Measurements from ENCODE around the gene NRAS.

DNA sequence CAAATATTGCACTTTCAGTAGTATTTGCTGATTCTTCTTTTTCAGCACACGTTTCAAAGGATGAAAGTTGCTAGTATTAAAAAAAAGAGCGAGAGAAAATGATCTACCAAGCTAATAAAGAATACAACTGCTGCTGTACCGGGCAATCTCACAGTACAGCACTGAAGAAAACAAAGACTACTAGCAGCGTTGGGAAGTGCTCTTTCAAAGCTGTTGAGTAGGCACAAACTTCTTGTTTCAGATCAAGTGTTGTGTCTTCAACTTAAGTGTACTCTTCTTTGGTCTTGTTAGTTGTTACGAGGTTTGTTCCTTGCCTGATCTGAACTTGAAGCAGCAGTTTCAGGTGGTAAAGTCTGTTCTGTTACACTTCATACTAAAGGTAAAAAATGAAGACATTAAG, 33.3 kb upstream of the NRAS start:
- TF ChIP-seq, protein P1, sequence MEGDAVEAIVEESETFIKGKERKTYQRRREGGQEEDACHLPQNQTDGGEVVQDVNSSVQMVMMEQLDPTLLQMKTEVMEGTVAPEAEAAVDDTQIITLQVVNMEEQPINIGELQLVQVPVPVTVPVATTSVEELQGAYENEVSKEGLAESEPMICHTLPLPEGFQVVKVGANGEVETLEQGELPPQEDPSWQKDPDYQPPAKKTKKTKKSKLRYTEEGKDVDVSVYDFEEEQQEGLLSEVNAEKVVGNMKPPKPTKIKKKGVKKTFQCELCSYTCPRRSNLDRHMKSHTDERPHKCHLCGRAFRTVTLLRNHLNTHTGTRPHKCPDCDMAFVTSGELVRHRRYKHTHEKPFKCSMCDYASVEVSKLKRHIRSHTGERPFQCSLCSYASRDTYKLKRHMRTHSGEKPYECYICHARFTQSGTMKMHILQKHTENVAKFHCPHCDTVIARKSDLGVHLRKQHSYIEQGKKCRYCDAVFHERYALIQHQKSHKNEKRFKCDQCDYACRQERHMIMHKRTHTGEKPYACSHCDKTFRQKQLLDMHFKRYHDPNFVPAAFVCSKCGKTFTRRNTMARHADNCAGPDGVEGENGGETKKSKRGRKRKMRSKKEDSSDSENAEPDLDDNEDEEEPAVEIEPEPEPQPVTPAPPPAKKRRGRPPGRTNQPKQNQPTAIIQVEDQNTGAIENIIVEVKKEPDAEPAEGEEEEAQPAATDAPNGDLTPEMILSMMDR (IDR thresholded peaks at IDR 0.05): no peak
- TF ChIP-seq POLR2A (IDR thresholded peaks at IDR 0.05): no peak

Data from right lobe of liver (tissue), 4 donors.